GM12878 (cell line): ENCODE measurements around the gene LMOD1. TPM values are rescaled to one million over a fixed set of nuclear protein-coding genes. Genes with fewer than 3 reads are reported as not detected.

Source experiments
- ATAC-seq: fragments of 200-7000 bp; cut with Tn5 transposase; 3 replicates; pipeline ENCODE4 v1.9.1; 2020; ENCODE audit warnings: mild to moderate bottlenecking, moderate library complexity
- BruUV-seq: library from RNA; stranded (reverse); fragments of 400-500 nt; replicated peaks from 2 replicates; lab custom pipeline; 2021; lab: Mats Ljungman, UMichigan
- CTCF ChIA-PET: fragments of 300-600 bp; sonication (Branson Sonifier 250); formaldehyde crosslinking; extraction: SDS; loops from one replicate; lab custom pipeline; 2021; ENCODE audit warnings: inconsistent platforms; lab: Yijun Ruan, JAX
- POLR2A ChIA-PET: fragments of 350-600 bp; formaldehyde crosslinking; extraction: SDS; loops from one replicate; lab custom pipeline; 2021; ENCODE audit warnings: inconsistent platforms; lab: Charles Lee
- RAD21 ChIA-PET: fragments of 300-600 bp; sonication (Branson Sonifier 250); formaldehyde crosslinking; loops from one replicate; lab custom pipeline; 2023; ENCODE audit warnings: antibody characterized with exemption; ENCODE audit not compliant: unreplicated experiment; lab: Charles Lee
- SMC1A ChIA-PET: fragments of 300-600 bp; sonication (Branson Sonifier 250); formaldehyde crosslinking; loops from one replicate; lab custom pipeline; 2023; ENCODE audit not compliant: unreplicated experiment, uncharacterized antibody; lab: Charles Lee
- DNase-seq: peaks from one replicate; pipeline ENCODE4 v3.0.0-alpha.2; 2011; ENCODE audit warnings: low read depth, low spot score
- FAIRE-seq: peaks from 3 replicates; lab custom pipeline; 2011; peaks lifted over from hg19 to GRCh38; lab: Jason Lieb, UNC
- H2AFZ ChIP-seq: 2 replicates; pipeline ENCODE4 v1.6.0; 2011; ENCODE audit warnings: low read depth, low read length, control low read depth; ENCODE audit not compliant: control insufficient read depth
- H3K27ac ChIP-seq: 2 replicates; pipeline ENCODE4 v1.5.1; 2011; ENCODE audit warnings: control low read depth; ENCODE audit not compliant: control insufficient read depth, insufficient read depth
- H3K27me3 ChIP-seq, 2 experiments: replicated peaks in 1 of 2; 2 replicates each; pipeline versions ENCODE4 v1.6.0 to v1.6.1; 2011; ENCODE audit warnings: low read length in 1 of 2; ENCODE audit not compliant: control insufficient read depth in 2 of 2, insufficient read depth in 2 of 2
- H3K36me3 ChIP-seq, 2 experiments: 2 replicates each; pipeline ENCODE4 v1.5.1; 2011; ENCODE audit warnings: low read length in 1 of 2; ENCODE audit not compliant: control insufficient read depth in 2 of 2, insufficient read depth in 2 of 2
- H3K4me1 ChIP-seq: 2 replicates; pipeline ENCODE4 v1.6.1; 2011; ENCODE audit warnings: mild to moderate bottlenecking, low read length, moderate library complexity, mixed read lengths; ENCODE audit not compliant: control insufficient read depth, insufficient read depth
- H3K4me2 ChIP-seq: 2 replicates; pipeline ENCODE4 v1.6.0; 2011; ENCODE audit warnings: control low read depth; ENCODE audit not compliant: control insufficient read depth, insufficient read depth
- H3K4me3 ChIP-seq: fragments of 200-600 bp; sonication (generic); 2 replicates; pipeline ENCODE4 v1.5.1; 2016
- H3K79me2 ChIP-seq: 2 replicates; pipeline ENCODE4 v1.6.0; 2011; ENCODE audit warnings: low read length; ENCODE audit not compliant: control insufficient read depth, insufficient read depth
- H3K9ac ChIP-seq: 2 replicates; pipeline ENCODE4 v1.8.0; 2011; ENCODE audit warnings: low read length, control low read depth, mixed read lengths; ENCODE audit not compliant: control insufficient read depth, insufficient read depth
- H3K9me3 ChIP-seq: replicated peaks from 3 replicates; pipeline ENCODE4 v1.5.1; 2011; ENCODE audit warnings: mild to moderate bottlenecking, low read length; ENCODE audit not compliant: control insufficient read depth, insufficient read depth
- H4K20me1 ChIP-seq: 2 replicates; pipeline ENCODE4 v1.6.0; 2011; ENCODE audit not compliant: control insufficient read depth, insufficient read depth
- BCL11A ChIP-seq: IDR thresholded peaks from 2 replicates; pipeline ENCODE4 v1.6.1; 2011; ENCODE audit warnings: low read depth, low read length
- CEBPB ChIP-seq, 2 experiments: fragments of 150-350 bp in 1 of 2; IDR thresholded peaks; 2 replicates each; pipeline ENCODE4 v1.6.1; 2012 to 2014; ENCODE audit warnings: low read depth in 2 of 2, low read length in 2 of 2, borderline replicate concordance in 1 of 2, inconsistent platforms in 1 of 2
- CHD1 ChIP-seq: IDR thresholded peaks from 2 replicates; pipeline ENCODE4 v1.6.1; 2012; ENCODE audit warnings: low read depth, low read length, improper control_type of control experiment
- CTCF ChIP-seq, 3 experiments: IDR thresholded peaks in 2 of 3; conservative IDR thresholded peaks in 1 of 3; 2 replicates each; pipeline ENCODE4 v1.5.1; 2011; ENCODE audit warnings: low read depth in 3 of 3, low read length in 3 of 3, mild to moderate bottlenecking in 3 of 3, control low read depth in 2 of 3, moderate library complexity in 2 of 3, inconsistent platforms in 1 of 3, mixed read lengths in 1 of 3; ENCODE audit not compliant: control insufficient read depth in 2 of 3, insufficient read depth in 1 of 3; ENCODE audit errors: extremely low read depth in 1 of 3
- FOXK2 ChIP-seq: fragments of 450-650 bp; IDR thresholded peaks from 2 replicates; pipeline ENCODE4 v1.6.1; 2017; ENCODE audit warnings: mild to moderate bottlenecking, moderate library complexity
- MLLT1 ChIP-seq: fragments of 450-650 bp; IDR thresholded peaks from 2 replicates; pipeline ENCODE4 v1.6.1; 2016; ENCODE audit warnings: mild to moderate bottlenecking
- NFXL1 ChIP-seq: fragments of 450-650 bp; IDR thresholded peaks from 2 replicates; pipeline ENCODE4 v1.6.1; 2017; ENCODE audit warnings: antibody characterized with exemption, mild to moderate bottlenecking, borderline replicate concordance
- SKIL ChIP-seq: fragments of 450-650 bp; IDR thresholded peaks from 2 replicates; pipeline ENCODE4 v1.6.1; 2017; ENCODE audit warnings: mild to moderate bottlenecking, low read depth, inconsistent platforms; ENCODE audit not compliant: poor library complexity, severe bottlenecking
- TCF12 ChIP-seq: IDR thresholded peaks from 2 replicates; pipeline ENCODE4 v1.6.1; 2011; ENCODE audit warnings: low read depth, mild to moderate bottlenecking, low read length
- WGBS: methylation state at CpG from one replicate; pipeline ENCODE4 v1.1.6; 2016; ENCODE audit warnings: low lambda C conversion rate; ENCODE audit not compliant: insufficient replicate concordance, insufficient coverage; ENCODE audit errors: missing lambda C conversion rate; 5-methylcytosine and 5-hydroxymethylcytosine counted together
- in situ Hi-C: fragments of 300-500 bp; cut with MboI; formaldehyde crosslinking; loops from 9 replicates; pipeline ENCODE4 v1.14.3; 2018; ENCODE audit warnings: mixed read lengths
- intact Hi-C: fragments of 100-400 bp; cut with micrococcal nuclease; formaldehyde crosslinking; loops from one replicate; pipeline ENCODE4 v1.14.2; 2022; ENCODE audit not compliant: unreplicated experiment
- polyA plus RNA-seq, 11 experiments: library from polyadenylated mRNA; depleted of rRNA in 4 of 11; unstranded in 6 of 11; stranded (reverse) in 5 of 11; fragments of >200 nt; fragmentation: Nextera tagmentation in 4 of 11; fragmentation: Illumina TruSeq in 1 of 11; extraction: Ambion mirVana in 4 of 11; extraction: Trizol in 1 of 11; gene quantifications; 1 replicate in 1 of 11; 2 replicates in 10 of 11; pipeline versions ENCODE4 v1.2.1 to v1.2.3, GENCODE V29; 2011 to 2016; ENCODE audit warnings: inconsistent platforms in 2 of 11, missing spikeins in 2 of 11, low read depth in 1 of 11
- total RNA-seq, 4 experiments: library from RNA; depleted of rRNA in 3 of 4; stranded (reverse); fragments of >200 nt in 3 of 4; fragmentation: Illumina TruSeq in 1 of 4; extraction: Trizol in 1 of 4; gene quantifications; 2 replicates each; pipeline versions ENCODE4 v1.2.1 to v1.2.3, GENCODE V29; 2013 to 2021

LMOD1 gene
- total and polyA plus RNA-seq, 10 of the 15 experiments (the other 5 are each of a cell fraction or from before 2014, with no cell fraction given), result 0.15 TPM; not detected in 9

GRCh38 chr1:201911826-201912571, 34.3 kb downstream of the LMOD1 start:
- DNase-seq, result no peak
- Histone ChIP-seq H4K20me1 (no peaks in the 10 kb centered on the region), H3K79me2 (no peaks in the 10 kb centered on the region), H2AFZ (no peak overlapping the region), H3K4me2 (no peak overlapping the region), H3K27ac (no peak overlapping the region), H3K36me3 (no peaks in the 10 kb centered on the region), H3K4me3 (no peak overlapping the region), H3K4me1 (peaks cover 4% of the 10 kb centered on the region; the same call in 1 of the 2 replicates), H3K9me3 (no peaks in the 10 kb centered on the region), H3K27me3 (no peaks in the 10 kb centered on the region; a peak in 2 of 4 replicates), H3K9ac (no peak overlapping the region)
- ChIA-PET CTCF (no interaction called here), RAD21 (no interaction called here), SMC1A (no interaction called here), POLR2A (no interaction called here)
- no peak for ATAC-seq
- in situ Hi-C loops (no loop called here), intact Hi-C loops (no loop called here)
- WGBS, result 25% methylated on average over 4 of the region's 4 CpGs
- no peak for TF ChIP-seq TCF12
- no peak for TF ChIP-seq CHD1
- no peak for TF ChIP-seq FOXK2
- no peak for TF ChIP-seq SKIL
- TF ChIP-seq NFXL1, result no peak
- TF ChIP-seq CTCF (IDR thresholded peaks at IDR 0.05 in 2 of 3, conservative IDR thresholded peaks at IDR 0.05 in 1 of 3; ENCODE audit: control insufficient read depth in 2 of 3, extremely low read depth in 1 of 3, insufficient read depth in 1 of 3, low read depth in 3 of 3, low read length in 3 of 3), result no peak
- TF ChIP-seq MLLT1, result no peak
- TF ChIP-seq CEBPB (IDR thresholded peaks at IDR 0.05; ENCODE audit: borderline replicate concordance in 1 of 2, low read depth in 2 of 2, low read length in 2 of 2), result no peak
- no peak for TF ChIP-seq BCL11A
- BruUV-seq, result no TSS peak
- no peak for FAIRE-seq
